ENCODE results near the gene CATSPERE. TPM values are rescaled to one million over a fixed set of nuclear protein-coding genes. Genes with fewer than 3 reads are reported as not detected.

The CATSPERE gene
- total and polyA plus RNA-seq, 2 of the 8 experiments (the other 6 are each of a cell fraction or from before 2014, with no cell fraction given), result 0.05 to 0.45 TPM

DNA sequence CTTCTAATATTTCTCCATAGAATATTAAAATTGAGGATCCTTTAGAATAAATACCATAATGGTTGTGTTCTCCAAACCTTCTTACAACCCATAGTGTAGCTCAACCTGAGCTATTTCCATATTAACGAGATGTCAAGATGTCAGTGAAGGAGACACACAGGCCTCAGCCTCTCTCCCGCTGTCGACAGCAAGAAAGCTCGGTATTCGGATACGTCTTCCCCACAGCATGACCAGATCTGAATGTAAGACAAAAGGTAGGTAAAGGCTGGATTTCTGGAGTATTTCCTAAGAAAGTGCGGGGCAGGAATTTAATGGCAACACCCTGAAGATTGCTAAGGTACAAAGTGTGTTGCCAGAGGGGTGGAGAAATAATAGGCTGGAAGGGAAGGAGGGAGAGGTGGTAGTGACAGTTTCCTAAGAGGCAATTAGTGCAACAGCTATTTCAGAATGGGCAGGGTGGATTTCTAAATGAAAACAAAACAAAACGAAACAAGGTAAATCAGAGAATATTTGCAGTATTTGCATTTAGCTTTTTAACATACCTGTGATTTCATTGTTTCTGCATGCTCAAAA is 11.1 kb upstream of the CATSPERE start:
- no peaks in the 10 kb centered on the region for H3K9me3 ChIP-seq (ENCODE audit: insufficient read depth in 2 of 2, low read depth in 1 of 2, low read length in 1 of 2)
- CTCF ChIA-PET (ENCODE audit: partially characterized antibody), result interaction anchor here (1.0 kb wide), 1 partner anchor 61 kb away, joined by 4 read pairs; no protein-coding TSS in a partner anchor

More for the DNA sequence above, 11.1 kb upstream of the CATSPERE start:
- no peak for TF ChIP-seq PHF8 (conservative IDR thresholded peaks at IDR 0.05; ENCODE audit: low read depth, low read length)
- H3K4me2 ChIP-seq (ENCODE audit: insufficient read depth in 1 of 2, low read depth in 2 of 2, low read length in 2 of 2), result peak overlapping the region; percentile 71 to 74
- no peak overlapping the region for H3K27ac ChIP-seq (ENCODE audit: low read depth, low read length)
- no peak overlapping the region for H3K4ac ChIP-seq (replicated peaks; ENCODE audit: insufficient read length, low read depth, low read length)
- H3K79me1 ChIP-seq (ENCODE audit: low read depth, low read length), result no peaks in the 10 kb centered on the region
- H3K23ac ChIP-seq (ENCODE audit: insufficient read length), result no peak overlapping the region
- H3K9ac ChIP-seq (replicated peaks in 1 of 4; ENCODE audit: extremely low read depth in 1 of 4, low read depth in 3 of 4, low read length in 3 of 4), result peak overlapping the region in 1 of 4 experiments; percentile 46; a peak in 1 of 7 replicates
- H3K14ac ChIP-seq (ENCODE audit: insufficient read length), result no peak overlapping the region
- no peak overlapping the region for H3K18ac ChIP-seq (ENCODE audit: extremely low read depth, low read length)
- H2AK5ac ChIP-seq (ENCODE audit: low read depth, low read length), result no peak overlapping the region
- peaks cover 2% of the 10 kb centered on the region; the same call in 1 of the 2 replicates for H3K23me2 ChIP-seq (ENCODE audit: low read depth, low read length)
- peak overlapping the region; percentile 26 to 94 (median 88); a peak in 6 of 8 replicates for H3K4me3 ChIP-seq (ENCODE audit: extremely low read depth in 1 of 4, insufficient read depth in 2 of 4, low read depth in 3 of 4, low read length in 4 of 4)
- no peak overlapping the region for H2BK15ac ChIP-seq (ENCODE audit: low read length)
- DNase-seq (ENCODE audit: low read depth in 1 of 2, low spot score in 2 of 2) (no peak), FAIRE-seq (no peak)
- 53% methylated on average over 8 of the region's 8 CpGs; no CpG with 5 or more reads in 1 of the 2 experiments for WGBS, 2 experiments (ENCODE audit: extremely low coverage in 1 of 2, insufficient coverage in 1 of 2, insufficient read length in 1 of 2, insufficient replicate concordance in 2 of 2, low coverage in 1 of 2, low lambda C conversion rate in 2 of 2, missing lambda C conversion rate in 1 of 2)
- H4K20me1 ChIP-seq (replicated peaks in 1 of 2; ENCODE audit: control insufficient read depth in 1 of 2, insufficient read depth in 2 of 2, low read length in 2 of 2), result peaks cover 0 to 3% of the 10 kb centered on the region in 2 experiments
- no peak overlapping the region for H2BK120ac ChIP-seq (replicated peaks; ENCODE audit: low read depth, low read length)
- H4K8ac ChIP-seq (ENCODE audit: extremely low read depth, insufficient read depth, low read length), result no peak overlapping the region
- no peak overlapping the region for H4K91ac ChIP-seq (replicated peaks; ENCODE audit: insufficient read length, low read length)
- H3K4me1 ChIP-seq (replicated peaks in 1 of 4; ENCODE audit: control insufficient read depth in 3 of 4, insufficient read depth in 4 of 4, low read length in 3 of 4), result peaks cover 4 to 29% (median 22%) of the 10 kb centered on the region in 4 experiments; a peak in 4 of 7 replicates
- H2BK5ac ChIP-seq (ENCODE audit: low read depth, low read length), result no peak overlapping the region
- H3K79me2 ChIP-seq (ENCODE audit: control insufficient read depth in 1 of 2, insufficient read depth in 2 of 2, low read length in 2 of 2), result peaks cover 5 to 63% of the 10 kb centered on the region in 2 experiments
- no peak overlapping the region for H2BK12ac ChIP-seq (ENCODE audit: low read depth, low read length)
- no peaks in the 10 kb centered on the region for H3K27me3 ChIP-seq (replicated peaks in 1 of 4; ENCODE audit: control insufficient read depth in 3 of 4, extremely low read depth in 1 of 4, insufficient read depth in 3 of 4, low read length in 3 of 4)
- no peak overlapping the region for H4K5ac ChIP-seq (ENCODE audit: insufficient read length, low read depth, low read length)
- POLR2A ChIA-PET (ENCODE audit: partially characterized antibody), result interaction anchor here (1.3 to 2.1 kb wide), 3 partner anchors 8 to 202 kb away, joined by 3 to 11 read pairs (median 5); partner anchors contain the start of gene CATSPERE
- H2AFZ ChIP-seq (ENCODE audit: low read length), result no peak overlapping the region
- H3K36me3 ChIP-seq (ENCODE audit: control insufficient read depth in 2 of 4, insufficient read depth in 4 of 4, low read length in 3 of 4), result peaks cover 0 to 14% (median 0%) of the 10 kb centered on the region in 4 experiments; a peak in 1 of 8 replicates
- no peak overlapping the region for H2BK20ac ChIP-seq (ENCODE audit: low read length)
- no peak overlapping the region for H3K56ac ChIP-seq (replicated peaks; ENCODE audit: insufficient read length, low read depth, low read length)
